Measurements from ENCODE around the gene RFX3. TPM values are rescaled to one million over a fixed set of nuclear protein-coding genes. Genes with fewer than 3 reads are reported as not detected.

Gene RFX3
- total and polyA plus RNA-seq, 2 donors (not counting 1 experiment from before 2014, with no cell fraction given): 2.8 to 3.1 TPM

DNA sequence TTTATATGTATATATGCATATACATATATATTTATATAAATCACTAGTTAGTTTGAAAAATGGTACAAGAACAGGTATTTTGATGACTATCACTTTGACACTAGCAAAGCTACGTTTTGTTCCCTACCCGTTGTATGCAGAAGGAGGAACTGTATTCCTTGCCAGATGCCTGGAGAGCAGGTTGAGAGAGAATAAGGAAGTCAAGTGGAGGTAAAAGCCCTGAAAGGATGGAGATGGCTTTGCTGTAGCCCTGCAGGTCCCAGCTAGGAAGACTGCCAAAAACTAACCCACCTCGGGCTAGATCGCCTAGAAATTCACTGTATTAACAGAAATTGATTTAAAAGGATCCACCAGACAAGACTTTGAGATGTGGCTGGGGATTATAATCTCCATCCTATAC lies 229.3 kb downstream of the RFX3 start:
- Histone ChIP-seq H3K36me3 (ENCODE audit: control insufficient read depth, insufficient read depth, low read length) (no peaks in the 10 kb centered on the region), H3K27me3 (ENCODE audit: control insufficient read depth, insufficient read depth, low read length) (no peaks in the 10 kb centered on the region), H3K4me1 (ENCODE audit: control insufficient read depth, extremely low read depth, insufficient read depth, low read length) (no peaks in the 10 kb centered on the region), H3K4me3 (replicated peaks in 1 of 4; ENCODE audit: control extremely low read depth in 1 of 4, insufficient read depth in 1 of 4, low read depth in 3 of 4, low read length in 4 of 4) (no peak overlapping the region), H2AFZ (ENCODE audit: low read length) (no peak overlapping the region), H3K27ac (ENCODE audit: insufficient read depth, low read length) (no peak overlapping the region), H3K4me2 (ENCODE audit: extremely low read depth, insufficient read depth, low read length) (no peak overlapping the region), H4K20me1 (ENCODE audit: control insufficient read depth, extremely low read depth, insufficient read depth, low read length) (no peaks in the 10 kb centered on the region), H3K9me3 (ENCODE audit: control insufficient read depth, insufficient read depth, low read depth, low read length) (no peaks in the 10 kb centered on the region), H3K9ac (ENCODE audit: insufficient read depth, low read length) (no peak overlapping the region), H3K79me2 (ENCODE audit: control insufficient read depth, insufficient read depth, low read length) (no peaks in the 10 kb centered on the region)
- no peak for TF ChIP-seq EZH2 (IDR thresholded peaks at IDR 0.05; ENCODE audit: low read length, missing control alignments)
- no peak for TF ChIP-seq CTCF (conservative IDR thresholded peaks at IDR 0.05 in 1 of 2, IDR thresholded peaks at IDR 0.05 in 1 of 2; ENCODE audit: low read depth in 1 of 2, low read length in 2 of 2)
- no peak for DNase-seq (ENCODE audit: low read depth in 2 of 2)

DNA sequence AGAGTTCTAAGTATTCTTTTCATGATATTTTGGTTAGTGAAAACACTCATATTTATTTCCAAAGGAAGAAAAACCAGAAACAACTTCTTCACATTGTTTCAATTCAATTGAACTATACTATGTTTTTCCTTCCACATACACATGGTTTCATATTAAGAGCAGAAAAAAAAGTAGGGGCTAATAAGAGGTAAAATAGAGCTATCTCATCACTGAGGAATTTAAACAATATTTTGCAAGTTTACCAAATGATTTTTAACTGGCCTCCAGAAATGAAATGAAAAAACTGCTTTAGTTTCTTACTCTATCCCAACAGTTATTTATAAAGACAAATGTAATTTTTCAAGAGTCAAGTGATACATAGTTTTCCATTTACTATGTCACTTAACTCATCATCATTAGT lies 233.5 kb downstream of the RFX3 start:
- Histone ChIP-seq H4K20me1 (ENCODE audit: control insufficient read depth, extremely low read depth, insufficient read depth, low read length) (no peaks in the 10 kb centered on the region), H3K27me3 (ENCODE audit: control insufficient read depth, insufficient read depth, low read length) (no peaks in the 10 kb centered on the region), H3K4me3 (replicated peaks in 1 of 4; ENCODE audit: control extremely low read depth in 1 of 4, insufficient read depth in 1 of 4, low read depth in 3 of 4, low read length in 4 of 4) (no peak overlapping the region), H3K9ac (ENCODE audit: insufficient read depth, low read length) (no peak overlapping the region), H3K36me3 (ENCODE audit: control insufficient read depth, insufficient read depth, low read length) (no peaks in the 10 kb centered on the region), H3K9me3 (ENCODE audit: control insufficient read depth, insufficient read depth, low read depth, low read length) (no peaks in the 10 kb centered on the region), H3K27ac (ENCODE audit: insufficient read depth, low read length) (no peak overlapping the region), H3K4me2 (ENCODE audit: extremely low read depth, insufficient read depth, low read length) (no peak overlapping the region), H3K4me1 (ENCODE audit: control insufficient read depth, extremely low read depth, insufficient read depth, low read length) (no peaks in the 10 kb centered on the region), H3K79me2 (ENCODE audit: control insufficient read depth, insufficient read depth, low read length) (no peaks in the 10 kb centered on the region), H2AFZ (ENCODE audit: low read length) (no peak overlapping the region)
- TF ChIP-seq EZH2 (IDR thresholded peaks at IDR 0.05; ENCODE audit: low read length, missing control alignments) (no peak), CTCF (conservative IDR thresholded peaks at IDR 0.05 in 1 of 2, IDR thresholded peaks at IDR 0.05 in 1 of 2; ENCODE audit: low read depth in 1 of 2, low read length in 2 of 2) (no peak)
- DNase-seq (ENCODE audit: low read depth in 2 of 2): peak; percentile 10 to 53

DNA sequence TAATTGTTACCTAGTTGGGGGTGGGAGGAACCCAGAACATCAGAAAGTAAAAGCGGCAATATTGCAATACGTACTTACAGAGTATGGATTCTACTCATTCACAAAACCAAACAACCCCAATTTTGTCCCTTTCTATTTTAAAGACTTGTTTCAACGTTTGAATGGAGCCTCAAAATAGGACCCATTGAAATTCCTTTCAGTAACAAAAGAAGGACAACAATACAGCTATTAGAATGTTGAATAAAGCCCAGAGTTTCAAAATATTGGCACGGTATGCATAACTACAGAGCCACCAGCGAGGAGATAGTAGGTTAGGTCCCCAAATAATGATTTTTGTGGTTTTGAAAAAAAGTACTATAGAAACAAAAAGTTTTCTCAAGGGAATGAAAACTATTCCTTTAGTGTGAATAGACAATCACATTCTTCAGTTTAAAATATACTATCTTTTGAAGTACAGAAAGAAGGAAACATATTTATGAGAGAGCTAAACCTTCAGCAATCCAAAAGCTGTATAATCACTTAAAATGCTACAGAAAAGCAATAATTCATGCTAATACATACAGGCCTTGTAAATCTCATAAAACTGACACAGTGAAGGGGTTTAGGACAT lies 235.5 kb downstream of the RFX3 start:
- TF ChIP-seq EZH2 (IDR thresholded peaks at IDR 0.05; ENCODE audit: low read length, missing control alignments): no peak
- no peak for TF ChIP-seq CTCF (conservative IDR thresholded peaks at IDR 0.05 in 1 of 2, IDR thresholded peaks at IDR 0.05 in 1 of 2; ENCODE audit: low read depth in 1 of 2, low read length in 2 of 2)
- Histone ChIP-seq H4K20me1 (ENCODE audit: control insufficient read depth, extremely low read depth, insufficient read depth, low read length) (no peaks in the 10 kb centered on the region), H3K36me3 (ENCODE audit: control insufficient read depth, insufficient read depth, low read length) (no peaks in the 10 kb centered on the region), H2AFZ (ENCODE audit: low read length) (no peak overlapping the region), H3K4me3 (replicated peaks in 1 of 4; ENCODE audit: control extremely low read depth in 1 of 4, insufficient read depth in 1 of 4, low read depth in 3 of 4, low read length in 4 of 4) (no peak overlapping the region), H3K27me3 (ENCODE audit: control insufficient read depth, insufficient read depth, low read length) (no peaks in the 10 kb centered on the region), H3K27ac (ENCODE audit: insufficient read depth, low read length) (no peak overlapping the region), H3K9me3 (ENCODE audit: control insufficient read depth, insufficient read depth, low read depth, low read length) (no peaks in the 10 kb centered on the region), H3K9ac (ENCODE audit: insufficient read depth, low read length) (no peak overlapping the region), H3K79me2 (ENCODE audit: control insufficient read depth, insufficient read depth, low read length) (no peaks in the 10 kb centered on the region), H3K4me1 (ENCODE audit: control insufficient read depth, extremely low read depth, insufficient read depth, low read length) (no peaks in the 10 kb centered on the region), H3K4me2 (ENCODE audit: extremely low read depth, insufficient read depth, low read length) (no peak overlapping the region)
- no peak for DNase-seq (ENCODE audit: low read depth in 2 of 2)
